SK-N-DZ (cell line): ENCODE results near the gene CADPS.
A peak's percentile ranks its signal among the peaks of the same experiment; 100 is the strongest.

Source experiments
- DNase-seq: peaks from one replicate; pipeline ENCODE4 v3.0.0-alpha.2; 2015; ENCODE audit warnings: low spot score

CADPS gene

GRCh38 chr3:62559831-62560445, 315.3 kb downstream of the CADPS start:
- DNase-seq = no peak

GRCh38 chr3:62558549-62559112, 316.6 kb downstream of the CADPS start:
- peak; percentile 40 for DNase-seq

- no peak for DNase-seq
These were observed 317.2 kb downstream of the CADPS start for GRCh38 chr3:62557983-62558382.

GRCh38 chr3:62557450-62557849, 317.8 kb downstream of the CADPS start:
- DNase-seq = no peak

GRCh38 chr3:62556121-62556815, 318.9 kb downstream of the CADPS start:
- DNase-seq = no peak

- DNase-seq = no peak
These were observed 320.9 kb downstream of the CADPS start for GRCh38 chr3:62554264-62554799.

- DNase-seq = no peak
These were observed 321.4 kb downstream of the CADPS start for GRCh38 chr3:62553811-62554210.

GRCh38 chr3:62551556-62551955, 323.7 kb downstream of the CADPS start:
- DNase-seq = no peak

GRCh38 chr3:62550439-62550838, 324.8 kb downstream of the CADPS start:
- no peak for DNase-seq

- DNase-seq = no peak
These were observed 326.5 kb downstream of the CADPS start for GRCh38 chr3:62548528-62549205.

- no peak for DNase-seq
These were observed 328.9 kb downstream of the CADPS start for GRCh38 chr3:62546266-62546665.

GRCh38 chr3:62542185-62542584, 333.0 kb downstream of the CADPS start:
- DNase-seq = no peak

GRCh38 chr3:62539762-62540161, 335.5 kb downstream of the CADPS start:
- DNase-seq = no peak

GRCh38 chr3:62538691-62539356, 336.4 kb downstream of the CADPS start:
- DNase-seq = peak; percentile 35

- peak; percentile 29 for DNase-seq
These were observed 340.9 kb downstream of the CADPS start for GRCh38 chr3:62534326-62534725.

GRCh38 chr3:62532796-62533195, 342.4 kb downstream of the CADPS start:
- DNase-seq = no peak

- no peak for DNase-seq
These were observed 343.2 kb downstream of the CADPS start for GRCh38 chr3:62531981-62532380.

- no peak for DNase-seq
These were observed 343.7 kb downstream of the CADPS start for GRCh38 chr3:62531493-62531892.

- DNase-seq = no peak
These were observed 346.0 kb downstream of the CADPS start for GRCh38 chr3:62529230-62529629.

GRCh38 chr3:62527474-62527873, 347.7 kb downstream of the CADPS start:
- DNase-seq = no peak

- DNase-seq = no peak
These were observed 349.9 kb downstream of the CADPS start for GRCh38 chr3:62525281-62525680.

GRCh38 chr3:62523672-62524071, 351.5 kb downstream of the CADPS start:
- DNase-seq = no peak
